Gastroesophageal sphincter (tissue), 4 donors: ENCODE data around the gene TRIM32. TPM values are rescaled to one million over a fixed set of nuclear protein-coding genes. Genes with fewer than 3 reads are reported as not detected.
A peak's percentile ranks its signal among the peaks of the same experiment; 100 is the strongest.

ENCODE experiments used
- ATAC-seq: fragments of 150-250 bp; one replicate; pipeline ENCODE4 v1.9.1; 2016; ENCODE audit warnings: mild to moderate bottlenecking, moderate library complexity
- H3K27ac ChIP-seq, 4 donors: fragments of 200-600 bp; sonication (generic) in 3 of 4; 1 replicate in 3 of 4; 2 replicates in 1 of 4; pipeline ENCODE4 v1.5.1; 2016 to 2019
- H3K27me3 ChIP-seq: fragments of 200-600 bp; sonication (generic); one replicate; pipeline ENCODE4 v1.5.1; 2019
- H3K36me3 ChIP-seq, 2 donors: fragments of 200-600 bp; sonication (generic); one replicate each; pipeline ENCODE4 v1.5.1; 2019; ENCODE audit warnings: control low read depth in 1 of 2
- H3K4me1 ChIP-seq, 3 donors: fragments of 200-600 bp; sonication (generic); 1 replicate in 2 of 3; 2 replicates in 1 of 3; pipeline ENCODE4 v1.5.1; 2016 to 2019; ENCODE audit warnings: control low read depth in 2 of 3
- H3K4me3 ChIP-seq, 2 donors: fragments of 200-600 bp; sonication (generic); one replicate each; pipeline ENCODE4 v1.5.1; 2019; ENCODE audit warnings: mild to moderate bottlenecking in 1 of 2, moderate library complexity in 1 of 2
- H3K9me3 ChIP-seq, 3 donors: fragments of 200-600 bp; sonication (generic); one replicate each; pipeline ENCODE4 v1.5.1; 2017 to 2019; ENCODE audit warnings: control low read depth in 2 of 3
- CTCF ChIP-seq, 4 experiments: fragments of 200-600 bp in 2 of 4; fragments of 450-650 bp in 2 of 4; sonication (generic) in 1 of 4; IDR thresholded peaks; one replicate each; pipeline ENCODE4 v1.5.1; 2017 to 2019; ENCODE audit warnings: antibody characterized with exemption in 4 of 4, mild to moderate bottlenecking in 2 of 4, moderate library complexity in 2 of 4
- EP300 ChIP-seq: sonication (generic); formaldehyde crosslinking; IDR thresholded peaks from one replicate; pipeline ENCODE4 v1.6.1; 2017; ENCODE audit warnings: antibody characterized with exemption, mild to moderate bottlenecking
- POLR2A ChIP-seq, 2 donors: fragments of 450-650 bp; IDR thresholded peaks; one replicate each; pipeline ENCODE4 v1.6.1; 2017; ENCODE audit warnings: antibody characterized with exemption in 2 of 2, mild to moderate bottlenecking in 2 of 2, moderate library complexity in 1 of 2
- POLR2AphosphoS5 ChIP-seq: sonication (generic); formaldehyde crosslinking; IDR thresholded peaks from one replicate; pipeline ENCODE4 v1.6.1; 2017; ENCODE audit warnings: antibody characterized with exemption
- WGBS, 2 donors: methylation state at CpG; one replicate each; pipeline ENCODE4 v1.1.5; 2018; ENCODE audit warnings: low coverage in 1 of 2; 5-methylcytosine and 5-hydroxymethylcytosine counted together
- total RNA-seq, 4 donors: library from RNA; depleted of rRNA; stranded (reverse); fragments of >200 nt; gene quantifications; one replicate each; pipeline ENCODE4 v1.1.0, GENCODE V29; 2016

Gene TRIM32
- total RNA-seq, 4 donors from 2014 or later, result 18.5 to 25.7 (median 23.1) TPM

DNA sequence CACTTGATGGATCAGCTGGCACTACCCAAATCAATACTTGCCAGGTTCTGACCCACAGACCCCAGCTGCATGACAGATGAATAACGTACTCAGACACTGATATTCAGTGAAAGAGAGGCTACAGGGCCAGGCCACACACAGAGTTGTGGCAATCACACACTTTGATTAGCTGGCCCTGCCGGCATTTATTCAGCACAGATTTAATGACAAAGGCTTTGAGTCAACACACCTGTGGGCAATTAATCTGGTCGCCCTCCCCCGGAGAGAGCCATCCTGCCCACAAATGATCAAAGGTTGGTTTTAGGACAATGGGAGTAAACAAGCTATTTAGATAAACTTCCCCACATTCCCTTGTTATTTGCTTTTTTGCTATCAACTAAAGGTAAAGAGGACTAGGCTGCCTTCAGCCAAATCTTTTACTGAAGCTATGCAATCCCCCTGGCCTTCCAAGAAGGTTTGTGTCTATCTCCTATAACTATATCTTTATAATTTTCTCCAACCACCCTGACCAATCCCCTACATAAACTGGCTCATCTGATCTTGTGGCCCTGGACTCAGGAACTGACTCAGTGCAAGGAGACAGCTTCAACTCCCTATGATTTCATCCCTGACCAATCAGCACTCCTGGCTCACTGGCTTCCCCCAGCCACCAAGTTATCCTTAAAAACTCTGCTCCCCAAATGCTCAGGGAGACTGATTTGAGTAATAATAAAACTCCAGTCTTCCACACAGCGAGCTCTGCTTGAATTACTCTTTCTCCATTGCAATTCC lies 12.7 kb upstream of the TRIM32 start:
- Histone ChIP-seq H3K27ac (no peak overlapping the region), H3K4me3 (no peak overlapping the region), H3K9me3 (peaks cover 0 to 3% (median 0%) of the 10 kb centered on the region in 3 donors), H3K4me1 (no peaks in the 10 kb centered on the region), H3K27me3 (no peaks in the 10 kb centered on the region), H3K36me3 (no peaks in the 10 kb centered on the region)
- WGBS, 2 donors, result 100% methylated on average over 1 to 3 of the region's 5 CpGs
- ATAC-seq, result no peak
- TF ChIP-seq EP300, result no peak
- no peak for TF ChIP-seq POLR2AphosphoS5
- TF ChIP-seq POLR2A (IDR thresholded peaks at IDR 0.05), result no peak
- TF ChIP-seq CTCF (IDR thresholded peaks at IDR 0.05), result no peak

DNA sequence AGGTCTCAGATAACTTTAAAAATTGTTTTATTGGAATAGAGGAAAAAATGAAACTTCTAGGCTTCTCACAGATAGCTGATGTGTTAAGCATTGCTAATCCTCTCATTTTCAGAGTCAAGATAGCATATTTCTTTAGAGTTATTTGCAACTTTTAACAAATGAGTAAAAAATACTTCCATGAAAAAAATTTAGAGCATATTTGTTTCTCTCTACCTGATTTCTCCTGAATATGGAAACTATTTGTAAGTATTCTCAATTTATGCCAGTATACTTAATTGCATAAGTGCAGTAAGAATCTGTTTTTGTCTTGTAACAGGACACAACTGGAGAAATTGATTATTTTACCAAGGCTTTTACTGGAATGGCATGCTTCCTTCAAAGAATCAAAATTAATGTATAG lies 3.6 kb upstream of the TRIM32 start:
- Histone ChIP-seq H3K27ac (no peak overlapping the region), H3K36me3 (no peaks in the 10 kb centered on the region), H3K9me3 (no peaks in the 10 kb centered on the region), H3K4me3 (no peak overlapping the region), H3K27me3 (no peaks in the 10 kb centered on the region), H3K4me1 (peaks cover 4 to 21% (median 11%) of the 10 kb centered on the region in 3 donors)
- no peak for ATAC-seq
- TF ChIP-seq POLR2AphosphoS5 (no peak), POLR2A (IDR thresholded peaks at IDR 0.05) (no peak), EP300 (no peak), CTCF (IDR thresholded peaks at IDR 0.05) (no peak)

DNA sequence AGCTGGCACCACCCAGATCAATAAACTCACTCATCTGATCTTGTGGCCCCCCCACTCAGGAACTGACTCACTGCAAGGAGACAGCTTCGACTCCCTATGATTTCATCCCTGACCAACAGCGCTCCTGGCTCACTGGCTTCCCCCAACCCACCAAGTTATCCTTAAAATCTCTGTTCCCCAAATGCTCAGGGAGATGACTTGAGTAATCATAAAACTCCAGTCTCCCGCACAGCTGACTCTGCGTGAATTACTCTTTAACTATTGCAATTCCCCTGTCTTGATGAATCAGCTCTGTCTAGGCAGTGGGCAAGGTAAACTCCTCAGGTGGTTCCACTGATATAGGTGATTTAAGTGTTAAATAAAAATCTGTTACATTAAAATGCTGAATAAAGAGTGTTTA lies 1.9 kb upstream of the TRIM32 start:
- no peaks in the 10 kb centered on the region for H3K27me3 ChIP-seq
- no peaks in the 10 kb centered on the region for H3K36me3 ChIP-seq
- H3K9me3 ChIP-seq, result no peaks in the 10 kb centered on the region
- TF ChIP-seq POLR2AphosphoS5, result no peak
- TF ChIP-seq POLR2A (IDR thresholded peaks at IDR 0.05), result no peak
- no peak for TF ChIP-seq CTCF (IDR thresholded peaks at IDR 0.05)
- TF ChIP-seq EP300, result no peak
- H3K4me1 ChIP-seq, result peaks cover 6 to 37% (median 13%) of the 10 kb centered on the region in 3 donors
- no peak overlapping the region for H3K27ac ChIP-seq
- WGBS, 2 donors, result 72 to 89% methylated on average over 3 to 4 of the region's 4 CpGs
- H3K4me3 ChIP-seq, result no peak overlapping the region
- no peak for ATAC-seq

- peak overlapping the region in 1 of 2 donors; percentile 81 for H3K4me3 ChIP-seq
- TF ChIP-seq CTCF (IDR thresholded peaks at IDR 0.05) (no peak), POLR2AphosphoS5 (no peak), POLR2A (IDR thresholded peaks at IDR 0.05) (no peak), EP300 (no peak)
- no peak for ATAC-seq
Observed at GRCh38 chr9:116686135-116686534, 970 bp upstream of the TRIM32 start.

GRCh38 chr9:116686693-116687073 lies 422 bp upstream of the TRIM32 start:
- Histone ChIP-seq H3K27ac (peak overlapping the region; percentile 3 to 88 (median 87)), H3K27me3 (no peaks in the 10 kb centered on the region), H3K36me3 (no peaks in the 10 kb centered on the region), H3K9me3 (no peaks in the 10 kb centered on the region), H3K4me1 (peaks cover 6 to 52% (median 13%) of the 10 kb centered on the region in 3 donors), H3K4me3 (peak overlapping the region; percentile 55 to 81)
- 6 to 10% methylated on average over 4 to 7 of the region's 7 CpGs for WGBS, 2 donors
- TF ChIP-seq CTCF (IDR thresholded peaks at IDR 0.05), result no peak
- TF ChIP-seq POLR2AphosphoS5, result no peak
- TF ChIP-seq EP300, result no peak
- no peak for TF ChIP-seq POLR2A (IDR thresholded peaks at IDR 0.05)
- peak; percentile 37 for ATAC-seq

More at GRCh38 chr9:116686135-116686534, 970 bp upstream of the TRIM32 start:
- H3K4me1 ChIP-seq, result peaks cover 6 to 47% (median 13%) of the 10 kb centered on the region in 3 donors
- H3K9me3 ChIP-seq, result no peaks in the 10 kb centered on the region
- H3K27me3 ChIP-seq, result no peaks in the 10 kb centered on the region
- peak overlapping the region in 1 of 4 donors; percentile 88 for H3K27ac ChIP-seq
- no peaks in the 10 kb centered on the region for H3K36me3 ChIP-seq
